Loucy (cell line): ENCODE measurements around the gene CFAP157.

ENCODE experiments used
- H2AFZ ChIP-seq: fragments of 200-600 bp; sonication (generic); 2 replicates; pipeline ENCODE4 v1.6.0; 2016; ENCODE audit warnings: antibody characterized with exemption, mild to moderate bottlenecking, low read length, moderate library complexity
- H3F3A ChIP-seq: fragments of 200-600 bp; 2 replicates; pipeline ENCODE4 v1.6.0; 2016; ENCODE audit warnings: antibody characterized with exemption, low read depth, mild to moderate bottlenecking
- H3K27me3 ChIP-seq: fragments of 200-600 bp; sonication (generic); 2 replicates; pipeline ENCODE4 v1.6.1; 2014; ENCODE audit warnings: low read length, mild to moderate bottlenecking; ENCODE audit not compliant: insufficient read depth, poor library complexity, severe bottlenecking
- H3K36me3 ChIP-seq: fragments of 200-600 bp; sonication (generic); 2 replicates; pipeline ENCODE4 v1.6.1; 2016; ENCODE audit warnings: low read length; ENCODE audit not compliant: insufficient read depth
- H3K4me1 ChIP-seq: fragments of 200-600 bp; sonication (generic); 2 replicates; pipeline ENCODE4 v1.5.1; 2014; ENCODE audit warnings: low read length, mild to moderate bottlenecking; ENCODE audit not compliant: insufficient read depth, poor library complexity, severe bottlenecking
- H3K4me2 ChIP-seq: fragments of 200-600 bp; sonication (generic); 2 replicates; pipeline ENCODE4 v1.6.0; 2014; ENCODE audit warnings: antibody characterized with exemption, low read length, low read depth, mild to moderate bottlenecking; ENCODE audit not compliant: poor library complexity, severe bottlenecking
- H3K4me3 ChIP-seq: fragments of 200-600 bp; sonication (generic); 2 replicates; pipeline ENCODE4 v1.5.1; 2014; ENCODE audit warnings: low read length, mild to moderate bottlenecking, mixed read lengths; ENCODE audit not compliant: poor library complexity, severe bottlenecking
- H3K79me2 ChIP-seq: fragments of 200-600 bp; sonication (generic); 2 replicates; pipeline ENCODE4 v1.6.1; 2014; ENCODE audit warnings: low read length; ENCODE audit not compliant: insufficient read depth
- H3K9ac ChIP-seq: fragments of 200-600 bp; sonication (generic); 2 replicates; pipeline ENCODE4 v1.6.0; 2014; ENCODE audit warnings: mild to moderate bottlenecking, low read depth, low read length, moderate library complexity; ENCODE audit not compliant: poor library complexity, severe bottlenecking
- H3K9me2 ChIP-seq: fragments of 200-600 bp; sonication (generic); replicated peaks from 2 replicates; pipeline ENCODE4 v1.6.1; 2016; ENCODE audit warnings: low read depth, low read length, mixed read lengths
- H3K9me3 ChIP-seq: fragments of 200-600 bp; sonication (generic); 2 replicates; pipeline ENCODE4 v1.6.1; 2014; ENCODE audit warnings: mild to moderate bottlenecking, antibody characterized with exemption, low read length, low read depth; ENCODE audit not compliant: insufficient read depth
- H4K20me1 ChIP-seq: fragments of 200-600 bp; sonication (generic); 2 replicates; pipeline ENCODE4 v1.6.0; 2014; ENCODE audit warnings: antibody characterized with exemption, low read length, mild to moderate bottlenecking; ENCODE audit not compliant: insufficient read depth, poor library complexity, severe bottlenecking
- EZH2phosphoT487 ChIP-seq: fragments of 200-600 bp; IDR thresholded peaks from 2 replicates; pipeline ENCODE4 v1.6.1; 2018; ENCODE audit warnings: antibody characterized with exemption, mild to moderate bottlenecking, moderate library complexity, borderline replicate concordance
- TF ChIP-seq, protein P1 (sequence below): fragments of 200-600 bp; sonication (generic); conservative IDR thresholded peaks from 2 replicates; pipeline ENCODE4 v1.5.1; 2014; ENCODE audit warnings: mild to moderate bottlenecking, antibody characterized with exemption, low read length

Gene CFAP157

DNA sequence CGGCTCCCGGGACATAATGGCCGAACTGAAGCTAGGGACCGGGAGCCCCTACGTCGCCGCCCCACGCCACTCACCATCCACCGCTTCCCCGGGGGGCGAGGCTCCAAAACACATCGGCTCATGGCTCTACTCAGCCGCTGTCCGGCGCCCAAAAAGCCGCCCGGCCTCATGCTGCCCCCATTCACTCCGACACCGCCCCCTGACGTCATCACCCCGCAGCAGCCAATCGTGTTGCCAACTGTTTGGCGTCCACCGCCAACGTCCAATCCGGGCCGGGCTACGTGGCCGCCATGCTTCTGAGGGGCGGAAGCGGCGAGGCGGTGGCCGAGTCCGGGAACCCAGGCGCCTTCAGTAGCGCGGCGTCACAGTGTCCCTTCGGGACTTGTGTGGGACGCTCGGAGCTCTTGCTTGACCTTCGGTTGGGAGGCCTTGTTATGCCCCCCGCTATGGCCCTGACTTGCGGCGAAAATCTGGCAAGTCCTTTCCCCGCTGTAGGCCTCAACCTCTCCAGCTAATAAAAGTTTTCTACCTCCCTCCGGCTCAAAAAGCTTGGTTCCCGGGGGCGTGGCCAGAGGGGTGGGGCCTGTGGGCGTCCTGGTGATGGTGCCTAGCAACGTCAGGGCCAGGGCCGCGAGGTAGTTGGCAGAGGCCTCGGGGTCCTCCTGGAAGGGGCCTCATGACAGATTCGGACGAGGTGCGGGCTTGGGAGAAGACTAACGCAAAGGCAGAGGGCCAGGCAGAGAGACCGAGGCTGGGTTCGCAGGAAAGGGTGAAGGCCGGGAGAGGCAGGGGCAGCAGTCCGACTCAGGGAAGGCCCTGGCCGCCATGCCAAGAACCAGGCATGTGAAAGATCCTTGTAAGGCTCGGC lies 8.9 kb downstream of the CFAP157 start, which contains the start of the genes PTRH1 and TTC16:
Gene PTRH1 (minus strand): TSS at position 194 of the 868 bp plus-strand sequence. CDS start 24 bp downstream, at position 170.
Gene TTC16 (plus strand): TSS at position 610 of the 868 bp plus-strand sequence. CDS start 67 bp downstream, at position 677.
- no peaks in the 10 kb centered on the region for H3K9me2 ChIP-seq
- H3K36me3 ChIP-seq: no peaks in the 10 kb centered on the region
- H3K79me2 ChIP-seq: no peaks in the 10 kb centered on the region
- H3K4me3 ChIP-seq: peak within 1 kb of the TSS; percentile 89
- TF ChIP-seq, protein P1, sequence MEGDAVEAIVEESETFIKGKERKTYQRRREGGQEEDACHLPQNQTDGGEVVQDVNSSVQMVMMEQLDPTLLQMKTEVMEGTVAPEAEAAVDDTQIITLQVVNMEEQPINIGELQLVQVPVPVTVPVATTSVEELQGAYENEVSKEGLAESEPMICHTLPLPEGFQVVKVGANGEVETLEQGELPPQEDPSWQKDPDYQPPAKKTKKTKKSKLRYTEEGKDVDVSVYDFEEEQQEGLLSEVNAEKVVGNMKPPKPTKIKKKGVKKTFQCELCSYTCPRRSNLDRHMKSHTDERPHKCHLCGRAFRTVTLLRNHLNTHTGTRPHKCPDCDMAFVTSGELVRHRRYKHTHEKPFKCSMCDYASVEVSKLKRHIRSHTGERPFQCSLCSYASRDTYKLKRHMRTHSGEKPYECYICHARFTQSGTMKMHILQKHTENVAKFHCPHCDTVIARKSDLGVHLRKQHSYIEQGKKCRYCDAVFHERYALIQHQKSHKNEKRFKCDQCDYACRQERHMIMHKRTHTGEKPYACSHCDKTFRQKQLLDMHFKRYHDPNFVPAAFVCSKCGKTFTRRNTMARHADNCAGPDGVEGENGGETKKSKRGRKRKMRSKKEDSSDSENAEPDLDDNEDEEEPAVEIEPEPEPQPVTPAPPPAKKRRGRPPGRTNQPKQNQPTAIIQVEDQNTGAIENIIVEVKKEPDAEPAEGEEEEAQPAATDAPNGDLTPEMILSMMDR: no peak
- TF ChIP-seq EZH2phosphoT487: no peak
- peak within 1 kb of the TSS; percentile 63 for H3K9ac ChIP-seq
- peak within 1 kb of the TSS; percentile 94 for H2AFZ ChIP-seq
- H4K20me1 ChIP-seq: no peaks in the 10 kb centered on the region
- no peaks in the 10 kb centered on the region for H3F3A ChIP-seq
- no peaks in the 10 kb centered on the region for H3K27me3 ChIP-seq
- no peaks in the 10 kb centered on the region for H3K9me3 ChIP-seq
- peak within 1 kb of the TSS; percentile 89 for H3K4me2 ChIP-seq
- peaks cover 34% of the 10 kb centered on the region for H3K4me1 ChIP-seq

DNA sequence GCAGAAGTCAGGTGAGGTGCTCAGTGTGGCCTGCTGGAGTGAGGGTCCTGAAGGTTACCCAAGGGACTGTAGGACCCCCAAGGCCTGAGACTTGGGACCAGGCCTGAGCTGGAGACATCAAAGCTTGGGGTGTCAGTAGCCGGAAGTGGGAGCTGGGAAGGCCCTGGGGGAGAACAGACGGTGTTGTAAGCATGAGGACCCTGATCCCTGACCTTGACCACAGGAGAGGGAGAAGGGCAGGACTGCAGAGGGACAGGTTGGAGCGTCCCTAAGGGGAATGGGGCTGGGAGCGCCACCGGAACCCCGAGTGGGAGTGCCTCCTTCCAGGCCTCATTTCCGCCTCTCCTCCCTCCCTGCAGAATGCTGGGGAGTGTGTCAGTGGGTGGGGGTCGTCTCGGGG lies 9.6 kb downstream of the CFAP157 start:
- Histone ChIP-seq H3K36me3 (no peaks in the 10 kb centered on the region), H3K4me2 (peak overlapping the region; percentile 89), H3F3A (no peaks in the 10 kb centered on the region), H2AFZ (no peak overlapping the region), H3K9me3 (no peaks in the 10 kb centered on the region), H3K4me3 (peak overlapping the region; percentile 89), H3K4me1 (peaks cover 27% of the 10 kb centered on the region), H3K79me2 (no peaks in the 10 kb centered on the region), H4K20me1 (no peaks in the 10 kb centered on the region), H3K9ac (no peak overlapping the region), H3K27me3 (no peaks in the 10 kb centered on the region), H3K9me2 (no peaks in the 10 kb centered on the region)
- TF ChIP-seq, protein P1: no peak
- TF ChIP-seq EZH2phosphoT487: no peak

DNA sequence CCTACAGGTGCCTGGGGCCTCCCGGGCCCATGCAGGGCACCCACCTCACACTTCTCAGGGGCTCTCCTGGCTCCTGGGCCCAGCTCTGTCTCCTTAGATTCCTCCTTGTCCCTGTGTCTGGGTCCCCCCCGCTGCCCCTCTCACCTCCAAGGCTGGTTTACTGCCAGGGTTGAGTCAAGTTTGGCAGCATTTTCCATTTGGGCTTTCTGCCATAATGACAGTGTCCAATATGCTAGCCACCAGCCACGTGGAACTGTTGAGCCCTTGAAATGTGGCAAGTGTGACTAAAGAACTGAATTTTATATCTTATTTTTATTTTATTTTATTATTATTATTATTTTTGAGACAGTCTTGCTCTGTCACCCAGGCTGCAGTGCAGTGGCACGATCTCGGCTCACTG lies 11.0 kb downstream of the CFAP157 start:
- Histone ChIP-seq H2AFZ (no peak overlapping the region), H3K9ac (no peak overlapping the region), H4K20me1 (no peaks in the 10 kb centered on the region), H3K79me2 (no peaks in the 10 kb centered on the region), H3K4me2 (no peak overlapping the region), H3K4me1 (peaks cover 19% of the 10 kb centered on the region), H3K27me3 (no peaks in the 10 kb centered on the region), H3K9me3 (no peaks in the 10 kb centered on the region), H3F3A (no peaks in the 10 kb centered on the region), H3K4me3 (no peak overlapping the region), H3K36me3 (no peaks in the 10 kb centered on the region), H3K9me2 (no peaks in the 10 kb centered on the region)
- TF ChIP-seq EZH2phosphoT487: no peak
- TF ChIP-seq, protein P1: no peak
